ENCODE measurements around the gene ORC2.

DNA sequence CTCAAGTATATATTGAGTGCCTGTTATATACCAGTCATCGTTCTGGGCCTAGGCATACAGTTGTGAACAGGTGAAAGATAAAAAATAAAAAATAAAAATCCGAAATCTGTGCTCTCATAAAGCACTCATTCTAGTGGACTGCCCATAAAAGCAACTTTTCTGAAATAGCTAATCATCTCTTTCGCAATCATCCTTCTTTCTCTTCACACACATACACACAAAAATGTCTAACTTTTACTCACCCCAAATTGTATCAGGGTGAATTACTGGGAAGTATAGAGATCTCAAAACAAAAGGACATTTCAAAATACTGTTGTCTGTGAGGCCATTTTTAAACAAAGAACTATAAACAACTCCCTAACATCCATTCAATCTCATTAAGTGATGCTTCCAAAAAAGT, 29.6 kb upstream of the ORC2 start:
- no peak for TF ChIP-seq EZH2 (IDR thresholded peaks at IDR 0.05; ENCODE audit: borderline replicate concordance, low read length)
- TF ChIP-seq, protein P1, sequence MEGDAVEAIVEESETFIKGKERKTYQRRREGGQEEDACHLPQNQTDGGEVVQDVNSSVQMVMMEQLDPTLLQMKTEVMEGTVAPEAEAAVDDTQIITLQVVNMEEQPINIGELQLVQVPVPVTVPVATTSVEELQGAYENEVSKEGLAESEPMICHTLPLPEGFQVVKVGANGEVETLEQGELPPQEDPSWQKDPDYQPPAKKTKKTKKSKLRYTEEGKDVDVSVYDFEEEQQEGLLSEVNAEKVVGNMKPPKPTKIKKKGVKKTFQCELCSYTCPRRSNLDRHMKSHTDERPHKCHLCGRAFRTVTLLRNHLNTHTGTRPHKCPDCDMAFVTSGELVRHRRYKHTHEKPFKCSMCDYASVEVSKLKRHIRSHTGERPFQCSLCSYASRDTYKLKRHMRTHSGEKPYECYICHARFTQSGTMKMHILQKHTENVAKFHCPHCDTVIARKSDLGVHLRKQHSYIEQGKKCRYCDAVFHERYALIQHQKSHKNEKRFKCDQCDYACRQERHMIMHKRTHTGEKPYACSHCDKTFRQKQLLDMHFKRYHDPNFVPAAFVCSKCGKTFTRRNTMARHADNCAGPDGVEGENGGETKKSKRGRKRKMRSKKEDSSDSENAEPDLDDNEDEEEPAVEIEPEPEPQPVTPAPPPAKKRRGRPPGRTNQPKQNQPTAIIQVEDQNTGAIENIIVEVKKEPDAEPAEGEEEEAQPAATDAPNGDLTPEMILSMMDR (conservative IDR thresholded peaks at IDR 0.05 in 1 of 2, IDR thresholded peaks at IDR 0.05 in 1 of 2; ENCODE audit: extremely low read depth in 1 of 2, insufficient read depth in 1 of 2, low read depth in 1 of 2, low read length in 2 of 2) = no peak

Measured in mammary epithelial cell (primary cell).